HFFc6 (cell line): ENCODE results near the gene CUL9. TPM values are rescaled to one million over a fixed set of nuclear protein-coding genes. Genes with fewer than 3 reads are reported as not detected.

Experiments used
- DNase-seq: peaks from one replicate; pipeline ENCODE4 v3.0.0-alpha.2; 2018
- H3K27ac Mint-ChIP-seq: 2 replicates; pipeline ENCODE4 v1.8.0; 2020; ENCODE audit warnings: mild to moderate bottlenecking, mixed read lengths
- H3K27me3 Mint-ChIP-seq: 2 replicates; pipeline ENCODE4 v1.8.0; 2021; ENCODE audit warnings: mild to moderate bottlenecking, moderate library complexity, mixed read lengths; ENCODE audit not compliant: insufficient read depth
- H3K36me3 Mint-ChIP-seq: 2 replicates; pipeline ENCODE4 v1.8.0; 2021; ENCODE audit warnings: low read depth, mixed read lengths
- H3K4me1 Mint-ChIP-seq: 2 replicates; pipeline ENCODE4 v1.8.0; 2020; ENCODE audit warnings: low read depth, mixed read lengths
- H3K4me3 Mint-ChIP-seq: 2 replicates; pipeline ENCODE4 v1.8.0; 2020; ENCODE audit warnings: mild to moderate bottlenecking, moderate library complexity, mixed read lengths
- H3K9me3 Mint-ChIP-seq: 2 replicates; pipeline ENCODE4 v1.8.0; 2020; ENCODE audit warnings: mild to moderate bottlenecking, mixed read lengths
- total RNA-seq, 6 experiments: library from RNA; stranded (reverse); fragmentation: NEBNext Ultra II Directional; extraction: Animal tissue kit (Norgen Biotek cat#: 25700); gene quantifications; 2 replicates in 1 of 6; 3 replicates in 5 of 6; pipeline ENCODE4 v1.2.3, GENCODE V29; 2021
- TF ChIP-seq, protein P1 (sequence below): fragments of 200-600 bp; sonication (generic); IDR thresholded peaks from 2 replicates; pipeline ENCODE4 v1.5.0; 2021; ENCODE audit warnings: antibody characterized with exemption, mild to moderate bottlenecking

Gene CUL9
- total RNA-seq, 6 experiments from 2014 or later = 15.4 to 19.9 (median 18.6) TPM

DNA sequence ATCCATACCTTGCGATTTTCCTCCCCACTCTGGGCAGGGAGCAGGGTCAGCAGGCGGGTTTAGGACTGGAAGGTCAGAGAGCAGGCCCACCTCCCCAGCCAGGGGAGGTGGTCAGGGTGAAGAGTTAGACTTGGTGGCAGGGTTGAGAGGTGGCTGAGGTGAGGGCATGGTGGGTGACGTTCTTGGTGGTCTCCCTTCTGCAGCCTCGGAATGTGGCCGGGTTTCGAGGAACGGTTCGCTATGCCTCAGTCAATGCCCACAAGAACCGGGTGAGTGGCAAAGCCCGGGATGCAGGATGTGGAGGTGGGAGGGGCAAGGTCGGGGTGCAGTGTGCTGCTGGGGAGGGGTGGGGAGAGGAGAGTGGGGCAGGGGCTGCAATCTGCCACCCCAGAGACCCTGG is 72.8 kb downstream of the CUL9 start:
- TF ChIP-seq, protein P1, sequence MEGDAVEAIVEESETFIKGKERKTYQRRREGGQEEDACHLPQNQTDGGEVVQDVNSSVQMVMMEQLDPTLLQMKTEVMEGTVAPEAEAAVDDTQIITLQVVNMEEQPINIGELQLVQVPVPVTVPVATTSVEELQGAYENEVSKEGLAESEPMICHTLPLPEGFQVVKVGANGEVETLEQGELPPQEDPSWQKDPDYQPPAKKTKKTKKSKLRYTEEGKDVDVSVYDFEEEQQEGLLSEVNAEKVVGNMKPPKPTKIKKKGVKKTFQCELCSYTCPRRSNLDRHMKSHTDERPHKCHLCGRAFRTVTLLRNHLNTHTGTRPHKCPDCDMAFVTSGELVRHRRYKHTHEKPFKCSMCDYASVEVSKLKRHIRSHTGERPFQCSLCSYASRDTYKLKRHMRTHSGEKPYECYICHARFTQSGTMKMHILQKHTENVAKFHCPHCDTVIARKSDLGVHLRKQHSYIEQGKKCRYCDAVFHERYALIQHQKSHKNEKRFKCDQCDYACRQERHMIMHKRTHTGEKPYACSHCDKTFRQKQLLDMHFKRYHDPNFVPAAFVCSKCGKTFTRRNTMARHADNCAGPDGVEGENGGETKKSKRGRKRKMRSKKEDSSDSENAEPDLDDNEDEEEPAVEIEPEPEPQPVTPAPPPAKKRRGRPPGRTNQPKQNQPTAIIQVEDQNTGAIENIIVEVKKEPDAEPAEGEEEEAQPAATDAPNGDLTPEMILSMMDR = no peak
- no peaks in the 10 kb centered on the region for H3K36me3 Mint-ChIP-seq
- H3K27me3 Mint-ChIP-seq = peaks cover 22% of the 10 kb centered on the region
- no peak for DNase-seq
- no peaks in the 10 kb centered on the region for H3K9me3 Mint-ChIP-seq
- peaks cover 14% of the 10 kb centered on the region for H3K4me1 Mint-ChIP-seq
- no peak overlapping the region for H3K4me3 Mint-ChIP-seq
- H3K27ac Mint-ChIP-seq = no peak overlapping the region

DNA sequence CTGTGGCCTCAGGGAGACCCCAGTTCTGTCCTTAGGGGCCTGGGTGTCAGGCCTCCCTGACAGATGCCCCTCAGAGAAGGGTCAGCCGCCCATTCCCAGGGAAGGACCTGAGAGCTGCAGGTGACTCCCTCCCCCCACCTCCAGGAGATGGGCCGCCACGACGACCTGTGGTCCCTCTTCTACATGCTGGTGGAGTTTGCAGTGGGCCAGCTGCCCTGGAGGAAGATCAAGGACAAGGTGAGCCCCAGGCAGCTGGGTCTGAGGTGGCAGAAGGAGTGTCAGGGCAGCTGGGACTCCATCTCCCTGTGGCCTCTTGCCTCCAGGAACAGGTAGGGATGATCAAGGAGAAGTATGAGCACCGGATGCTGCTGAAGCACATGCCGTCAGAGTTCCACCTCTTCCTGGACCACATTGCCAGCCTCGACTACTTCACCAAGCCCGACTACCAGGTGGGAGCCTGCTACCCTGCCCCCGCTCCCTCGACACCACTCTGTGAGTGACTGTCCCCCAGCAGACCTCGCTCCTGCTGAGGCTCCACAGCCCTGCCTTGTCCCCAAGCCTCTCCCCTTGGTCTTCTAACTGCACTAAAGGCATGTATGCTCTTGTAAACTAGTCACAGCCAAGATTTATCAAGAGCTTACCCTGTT is 73.5 kb downstream of the CUL9 start:
- Mint-ChIP-seq H3K36me3 (no peaks in the 10 kb centered on the region), H3K9me3 (no peaks in the 10 kb centered on the region), H3K27ac (no peak overlapping the region), H3K4me1 (peaks cover 14% of the 10 kb centered on the region), H3K27me3 (peaks cover 22% of the 10 kb centered on the region), H3K4me3 (no peak overlapping the region)
- no peak for DNase-seq
- TF ChIP-seq, protein P1 = no peak

DNA sequence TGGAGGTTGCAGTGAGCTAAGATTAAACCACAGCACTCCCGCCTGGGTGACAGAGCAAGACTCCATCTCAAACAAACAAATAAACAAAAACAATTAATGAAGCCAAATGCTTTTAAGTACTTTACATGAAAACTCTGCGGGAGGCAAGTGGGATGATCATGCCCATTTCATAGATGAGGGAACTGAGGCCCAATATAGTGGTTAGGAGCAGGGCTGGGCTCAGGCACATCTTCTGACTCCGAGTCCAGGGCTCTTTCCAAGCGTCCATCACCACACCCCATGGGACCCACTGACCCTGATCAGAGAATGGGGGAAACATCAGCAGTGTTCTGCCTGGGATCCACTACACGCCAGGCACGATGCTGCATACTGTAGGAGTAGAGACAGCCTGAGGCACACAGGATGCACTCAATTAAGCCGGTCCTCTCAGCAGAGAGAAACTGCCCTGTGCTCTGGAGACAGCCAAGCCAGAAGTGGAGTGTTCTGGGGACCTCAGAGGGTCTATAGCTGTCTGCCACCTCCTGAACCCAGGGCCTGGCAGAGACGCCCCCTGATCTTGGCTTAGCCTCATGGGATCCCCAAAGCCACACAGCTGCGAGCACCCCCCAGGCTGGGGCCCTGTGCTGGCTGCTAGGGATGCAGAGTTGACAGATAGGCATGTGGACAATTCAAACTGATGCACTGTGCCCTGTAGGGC is 74.8 kb downstream of the CUL9 start:
- no peak overlapping the region for H3K4me3 Mint-ChIP-seq
- no peak for DNase-seq
- no peak overlapping the region for H3K27ac Mint-ChIP-seq
- TF ChIP-seq, protein P1 = no peak
- H3K27me3 Mint-ChIP-seq = peaks cover 14% of the 10 kb centered on the region
- H3K36me3 Mint-ChIP-seq = no peaks in the 10 kb centered on the region
- H3K4me1 Mint-ChIP-seq = peaks cover 5% of the 10 kb centered on the region
- no peaks in the 10 kb centered on the region for H3K9me3 Mint-ChIP-seq

DNA sequence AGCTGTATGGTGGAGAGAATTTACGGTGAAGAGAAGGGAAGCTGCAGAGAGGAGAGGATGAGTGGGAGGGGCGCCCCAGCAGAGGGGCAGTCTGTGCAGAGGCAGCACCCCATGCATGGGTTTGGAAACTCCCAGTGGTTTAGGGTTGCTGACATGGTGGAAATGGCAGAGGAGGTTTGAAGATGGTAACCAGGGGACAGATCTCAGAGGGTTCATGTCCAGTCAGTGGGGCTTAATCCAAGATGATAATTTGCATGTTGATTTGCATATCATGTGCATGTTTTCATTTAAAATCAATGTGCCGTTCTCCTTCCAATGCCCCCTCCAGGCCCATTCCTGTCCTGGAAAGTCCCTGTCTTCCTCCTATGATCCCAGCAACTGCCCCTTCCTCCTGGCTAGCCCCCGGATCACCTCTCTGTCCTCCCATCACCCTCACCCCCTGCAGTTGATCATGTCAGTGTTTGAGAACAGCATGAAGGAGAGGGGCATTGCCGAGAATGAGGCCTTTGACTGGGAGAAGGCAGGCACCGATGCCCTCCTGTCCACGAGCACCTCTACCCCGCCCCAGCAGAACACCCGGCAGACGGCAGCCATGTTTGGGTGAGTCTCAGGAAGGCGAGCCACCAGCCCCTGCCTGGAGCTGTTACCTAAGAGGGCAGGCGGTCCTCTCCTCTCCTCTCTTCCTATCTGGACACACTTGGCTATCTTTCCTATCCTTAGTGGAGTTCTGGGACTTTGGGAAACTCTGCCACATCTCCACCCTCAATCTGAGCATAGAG is 75.6 kb downstream of the CUL9 start:
- Mint-ChIP-seq H3K27ac (no peak overlapping the region), H3K9me3 (no peaks in the 10 kb centered on the region), H3K36me3 (no peaks in the 10 kb centered on the region), H3K4me1 (peaks cover 5% of the 10 kb centered on the region), H3K27me3 (peaks cover 14% of the 10 kb centered on the region), H3K4me3 (no peak overlapping the region)
- no peak for DNase-seq
- TF ChIP-seq, protein P1 = no peak

DNA sequence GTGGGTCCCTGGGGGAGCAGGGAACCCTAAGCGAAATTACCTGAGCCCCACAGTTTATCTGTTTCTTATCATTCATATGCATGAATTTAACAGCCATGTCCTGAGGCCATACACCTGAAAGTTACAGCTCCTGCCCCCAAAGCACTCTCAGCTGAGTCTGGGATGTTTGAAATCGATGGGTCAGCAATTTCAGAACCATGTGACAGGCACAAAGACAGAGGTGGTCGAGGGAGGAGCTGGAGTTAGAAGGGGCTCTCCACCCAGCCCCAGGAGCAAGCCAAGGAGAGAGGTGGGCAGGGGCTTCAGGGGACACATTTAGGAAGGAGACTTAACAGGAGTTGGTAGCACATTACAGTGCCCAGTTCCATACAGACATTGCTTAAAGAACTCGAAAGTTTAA is 76.2 kb downstream of the CUL9 start:
- H3K27me3 Mint-ChIP-seq = peaks cover 8% of the 10 kb centered on the region
- no peak overlapping the region for H3K4me3 Mint-ChIP-seq
- H3K27ac Mint-ChIP-seq = no peak overlapping the region
- H3K36me3 Mint-ChIP-seq = no peaks in the 10 kb centered on the region
- no peak for DNase-seq
- TF ChIP-seq, protein P1 = no peak
- H3K9me3 Mint-ChIP-seq = no peaks in the 10 kb centered on the region
- H3K4me1 Mint-ChIP-seq = peaks cover 5% of the 10 kb centered on the region
